ENCODE results near the gene SYNDIG1. TPM values are rescaled to one million over a fixed set of nuclear protein-coding genes. Genes with fewer than 3 reads are reported as not detected.

The SYNDIG1 gene
- total RNA-seq, 4 donors from 2014 or later: not detected

DNA sequence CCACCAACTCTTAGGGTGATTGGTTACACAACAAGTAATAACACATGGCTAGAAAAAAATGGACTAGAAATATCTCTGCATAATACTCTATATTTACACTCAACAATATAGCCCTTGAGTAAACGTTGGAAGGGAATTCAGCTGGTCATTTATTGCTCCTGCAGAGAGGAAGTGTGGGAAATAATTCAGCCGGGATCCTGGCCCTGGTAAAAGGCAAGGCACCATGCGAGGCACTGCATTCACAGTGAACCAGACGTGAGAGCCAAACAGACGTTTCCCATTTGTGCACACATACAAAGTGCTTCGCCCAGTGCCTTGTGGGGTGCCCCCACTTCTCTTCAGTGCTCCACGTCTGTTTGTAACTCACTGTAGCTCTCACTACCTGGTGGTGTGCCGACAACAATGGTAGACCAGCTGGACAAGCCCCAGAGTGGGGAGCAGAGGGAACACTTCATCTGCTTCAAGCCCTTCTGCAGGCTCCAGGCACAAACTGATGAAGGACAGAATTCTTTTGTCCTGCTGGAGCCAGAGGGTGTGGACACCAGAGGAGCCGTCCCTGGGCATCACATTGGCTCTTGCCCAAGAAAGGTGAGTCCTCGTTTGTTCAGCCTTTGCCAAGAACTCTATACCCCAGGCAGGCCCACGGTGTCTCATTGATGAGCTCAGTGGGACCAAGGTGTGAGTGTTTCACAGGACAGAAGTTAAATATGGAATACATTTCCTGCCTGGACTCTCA, 18.8 kb downstream of the SYNDIG1 start:
- H3K36me3 ChIP-seq: no peaks in the 10 kb centered on the region
- intact Hi-C loops (cut with DNase I): no loop called here
- no peaks in the 10 kb centered on the region for H3K4me1 ChIP-seq
- H3K27me3 ChIP-seq: no peaks in the 10 kb centered on the region
- WGBS, 2 donors: 57 to 63% methylated on average over 7 to 8 of the region's 11 CpGs
- no peaks in the 10 kb centered on the region for H3K9me3 ChIP-seq
- no peak overlapping the region for H3K4me3 ChIP-seq
- TF ChIP-seq POLR2A (IDR thresholded peaks at IDR 0.05): no peak
- TF ChIP-seq, protein P1, sequence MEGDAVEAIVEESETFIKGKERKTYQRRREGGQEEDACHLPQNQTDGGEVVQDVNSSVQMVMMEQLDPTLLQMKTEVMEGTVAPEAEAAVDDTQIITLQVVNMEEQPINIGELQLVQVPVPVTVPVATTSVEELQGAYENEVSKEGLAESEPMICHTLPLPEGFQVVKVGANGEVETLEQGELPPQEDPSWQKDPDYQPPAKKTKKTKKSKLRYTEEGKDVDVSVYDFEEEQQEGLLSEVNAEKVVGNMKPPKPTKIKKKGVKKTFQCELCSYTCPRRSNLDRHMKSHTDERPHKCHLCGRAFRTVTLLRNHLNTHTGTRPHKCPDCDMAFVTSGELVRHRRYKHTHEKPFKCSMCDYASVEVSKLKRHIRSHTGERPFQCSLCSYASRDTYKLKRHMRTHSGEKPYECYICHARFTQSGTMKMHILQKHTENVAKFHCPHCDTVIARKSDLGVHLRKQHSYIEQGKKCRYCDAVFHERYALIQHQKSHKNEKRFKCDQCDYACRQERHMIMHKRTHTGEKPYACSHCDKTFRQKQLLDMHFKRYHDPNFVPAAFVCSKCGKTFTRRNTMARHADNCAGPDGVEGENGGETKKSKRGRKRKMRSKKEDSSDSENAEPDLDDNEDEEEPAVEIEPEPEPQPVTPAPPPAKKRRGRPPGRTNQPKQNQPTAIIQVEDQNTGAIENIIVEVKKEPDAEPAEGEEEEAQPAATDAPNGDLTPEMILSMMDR (IDR thresholded peaks at IDR 0.05): no peak
- no peak for DNase-seq
- H3K27ac ChIP-seq: no peak overlapping the region

DNA sequence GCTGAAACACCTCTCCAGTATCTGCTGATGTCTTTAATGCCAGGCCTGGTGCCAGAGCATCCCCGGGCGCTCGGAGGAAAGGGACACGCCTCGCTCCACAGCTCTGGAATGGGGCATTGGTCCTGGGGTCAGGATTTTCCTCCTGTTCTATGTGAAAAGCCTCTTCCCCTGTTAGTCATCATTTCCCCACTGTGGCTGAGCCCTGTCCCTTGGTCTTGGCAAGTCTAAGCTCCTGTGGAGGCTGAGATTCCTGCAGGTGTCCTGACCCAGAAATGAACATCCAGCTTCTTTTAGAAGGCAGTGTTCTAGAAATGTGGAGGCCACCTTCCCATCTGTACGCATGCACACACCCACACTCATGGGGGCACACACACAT, 19.4 kb downstream of the SYNDIG1 start:
- no peaks in the 10 kb centered on the region for H3K36me3 ChIP-seq
- no peak for TF ChIP-seq POLR2A (IDR thresholded peaks at IDR 0.05)
- TF ChIP-seq, protein P1 (IDR thresholded peaks at IDR 0.05): no peak
- intact Hi-C loops (cut with DNase I): no loop called here
- DNase-seq: no peak
- 90 to 96% methylated on average over 6 of the region's 6 CpGs for WGBS, 2 donors
- no peaks in the 10 kb centered on the region for H3K9me3 ChIP-seq
- H3K4me3 ChIP-seq: no peak overlapping the region
- H3K27ac ChIP-seq: no peak overlapping the region
- H3K27me3 ChIP-seq: no peaks in the 10 kb centered on the region
- no peaks in the 10 kb centered on the region for H3K4me1 ChIP-seq

DNA sequence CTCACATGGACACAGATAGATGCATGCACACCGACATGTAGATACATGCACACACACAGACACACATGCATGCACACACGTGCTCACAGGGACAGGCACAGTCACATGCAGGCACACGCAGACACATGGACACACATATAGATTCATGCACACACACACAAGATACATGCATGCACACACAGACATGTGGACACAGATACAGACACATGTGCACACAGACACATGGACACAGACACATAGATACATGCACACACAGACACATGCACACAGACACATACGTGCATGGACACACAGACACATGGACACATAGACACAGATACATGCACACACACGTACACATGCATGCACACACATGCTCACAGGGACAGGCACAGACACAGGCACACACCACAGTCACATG, 19.8 kb downstream of the SYNDIG1 start:
- intact Hi-C loops (cut with DNase I): no loop called here
- Histone ChIP-seq H3K27ac (no peak overlapping the region), H3K36me3 (no peaks in the 10 kb centered on the region), H3K9me3 (no peaks in the 10 kb centered on the region), H3K4me3 (no peak overlapping the region), H3K27me3 (no peaks in the 10 kb centered on the region), H3K4me1 (no peaks in the 10 kb centered on the region)
- DNase-seq: no peak
- WGBS, 2 donors: 81% methylated on average over 5 of the region's 5 CpGs
- TF ChIP-seq, protein P1 (IDR thresholded peaks at IDR 0.05): no peak

DNA sequence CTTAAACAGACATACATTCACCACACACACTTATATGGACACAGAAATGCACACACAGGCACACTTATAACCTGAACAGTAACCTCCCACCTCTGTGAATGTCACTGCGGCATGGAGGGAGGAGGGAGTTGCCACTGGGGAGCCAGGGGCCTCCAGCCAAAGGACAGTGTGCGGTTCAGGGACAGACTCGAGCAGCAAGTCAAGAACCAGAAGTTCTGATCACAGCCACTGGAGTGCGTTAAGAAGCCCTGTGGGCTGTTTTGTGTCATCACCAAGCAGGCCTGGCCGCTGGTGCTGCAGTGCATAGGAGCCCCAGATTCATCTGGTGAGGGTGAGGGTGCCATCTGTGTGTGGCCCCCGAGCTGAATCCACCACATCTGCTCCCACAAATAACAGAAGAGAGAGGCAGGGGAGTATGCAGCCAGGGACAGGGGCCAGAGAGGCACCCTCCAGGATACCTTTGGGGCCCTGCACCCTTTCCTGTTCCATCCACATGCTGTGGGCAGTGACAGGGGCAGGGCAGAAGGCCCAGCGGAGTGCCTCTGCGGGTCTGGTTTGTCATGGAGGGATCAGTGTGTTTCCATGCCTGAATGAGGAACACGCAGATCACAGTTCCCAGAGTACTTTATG, 20.3 kb downstream of the SYNDIG1 start:
- no peak for DNase-seq
- Histone ChIP-seq H3K4me3 (no peak overlapping the region), H3K9me3 (no peaks in the 10 kb centered on the region), H3K36me3 (no peaks in the 10 kb centered on the region), H3K4me1 (no peaks in the 10 kb centered on the region), H3K27me3 (no peaks in the 10 kb centered on the region), H3K27ac (no peak overlapping the region)
- 68 to 72% methylated on average over 7 to 8 of the region's 9 CpGs for WGBS, 2 donors
- intact Hi-C loops (cut with DNase I): no loop called here
- no peak for TF ChIP-seq POLR2A (IDR thresholded peaks at IDR 0.05)
- TF ChIP-seq, protein P1 (IDR thresholded peaks at IDR 0.05): no peak

DNA sequence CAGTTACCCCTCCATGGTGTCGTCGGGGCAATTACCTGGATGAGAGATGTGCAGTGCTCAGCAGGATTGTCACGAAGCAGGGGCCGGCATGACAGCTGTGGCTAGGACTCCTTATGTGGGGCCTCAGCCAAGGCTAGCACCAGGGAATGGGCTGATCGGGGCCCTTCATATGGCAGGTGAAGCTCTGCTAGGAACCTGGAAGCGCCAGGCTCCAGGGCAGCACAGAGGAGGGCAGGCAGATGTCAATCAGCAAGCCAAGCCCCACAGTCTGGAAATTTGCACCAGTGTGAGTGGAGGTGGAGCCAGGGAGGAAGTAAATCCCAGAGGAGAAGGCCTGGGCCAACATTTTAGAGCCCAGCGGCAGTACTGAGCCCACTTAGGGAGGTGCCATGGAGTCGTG, 21.2 kb downstream of the SYNDIG1 start:
- H3K36me3 ChIP-seq: no peaks in the 10 kb centered on the region
- H3K27ac ChIP-seq: no peak overlapping the region
- TF ChIP-seq, protein P1 (IDR thresholded peaks at IDR 0.05): no peak
- WGBS, 2 donors: 81 to 83% methylated on average over 4 to 6 of the region's 8 CpGs
- no peaks in the 10 kb centered on the region for H3K4me1 ChIP-seq
- no peaks in the 10 kb centered on the region for H3K27me3 ChIP-seq
- H3K4me3 ChIP-seq: no peak overlapping the region
- DNase-seq: no peak
- intact Hi-C loops (cut with DNase I): no loop called here
- no peaks in the 10 kb centered on the region for H3K9me3 ChIP-seq
